Epithelial cell of esophagus (primary cell): ENCODE measurements around the gene MAPK8IP3.

ENCODE experiments used
- DNase-seq: peaks from one replicate; pipeline ENCODE4 v3.0.0; 2010; ENCODE audit warnings: low read depth
- H3K4me3 ChIP-seq: 2 replicates; pipeline ENCODE4 v1.5.1; 2011; ENCODE audit warnings: mild to moderate bottlenecking, low read length, control low read depth
- CTCF ChIP-seq: IDR thresholded peaks from 2 replicates; pipeline ENCODE4 v1.5.1; 2011; ENCODE audit warnings: low read depth, mild to moderate bottlenecking, low read length, control low read depth, inconsistent platforms; ENCODE audit not compliant: insufficient read depth; ENCODE audit errors: missing control alignments

Gene MAPK8IP3

DNA sequence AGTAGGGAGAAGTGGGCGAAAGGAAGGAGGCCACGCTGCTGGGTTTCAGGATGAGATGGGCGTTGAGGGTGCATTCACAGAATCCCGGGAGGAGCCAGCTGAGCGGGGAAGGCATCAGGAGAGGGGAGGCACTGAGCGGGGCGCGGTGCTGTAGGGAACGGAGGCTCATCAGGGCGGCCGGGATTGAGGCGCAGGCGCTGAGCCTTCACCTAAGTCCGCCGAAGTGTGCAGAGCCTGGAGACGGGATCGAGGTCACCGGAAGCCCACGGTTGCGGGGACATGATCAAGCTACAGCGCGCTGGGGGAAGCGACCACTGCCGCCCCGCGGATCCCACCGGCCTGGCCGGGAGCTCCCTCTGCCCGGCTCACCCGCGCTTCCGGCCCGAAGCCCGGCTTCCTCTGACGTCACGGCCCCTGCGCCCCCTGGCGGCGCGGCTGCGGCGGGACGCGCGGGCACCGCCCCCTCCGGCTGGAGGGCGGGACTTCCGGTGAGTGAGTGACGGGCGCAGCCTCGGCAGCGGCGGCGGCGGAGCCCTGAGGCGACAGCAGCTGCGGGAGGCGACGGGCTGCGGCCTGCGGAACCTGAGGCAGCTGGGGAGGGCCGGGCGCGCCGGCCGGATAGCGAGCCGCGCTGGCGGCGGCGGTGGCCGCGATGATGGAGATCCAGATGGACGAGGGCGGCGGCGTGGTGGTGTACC lies at the start of gene MAPK8IP3:
Gene MAPK8IP3, plus strand, starts transcription at position 508 of the 698 bp plus-strand sequence. Its CDS starts 145 bp downstream, at position 653.
- peak; percentile 30 for TF ChIP-seq CTCF
- H3K4me3 ChIP-seq: peak within 1 kb of the TSS; percentile 94
- DNase-seq: peak; percentile 91

DNA sequence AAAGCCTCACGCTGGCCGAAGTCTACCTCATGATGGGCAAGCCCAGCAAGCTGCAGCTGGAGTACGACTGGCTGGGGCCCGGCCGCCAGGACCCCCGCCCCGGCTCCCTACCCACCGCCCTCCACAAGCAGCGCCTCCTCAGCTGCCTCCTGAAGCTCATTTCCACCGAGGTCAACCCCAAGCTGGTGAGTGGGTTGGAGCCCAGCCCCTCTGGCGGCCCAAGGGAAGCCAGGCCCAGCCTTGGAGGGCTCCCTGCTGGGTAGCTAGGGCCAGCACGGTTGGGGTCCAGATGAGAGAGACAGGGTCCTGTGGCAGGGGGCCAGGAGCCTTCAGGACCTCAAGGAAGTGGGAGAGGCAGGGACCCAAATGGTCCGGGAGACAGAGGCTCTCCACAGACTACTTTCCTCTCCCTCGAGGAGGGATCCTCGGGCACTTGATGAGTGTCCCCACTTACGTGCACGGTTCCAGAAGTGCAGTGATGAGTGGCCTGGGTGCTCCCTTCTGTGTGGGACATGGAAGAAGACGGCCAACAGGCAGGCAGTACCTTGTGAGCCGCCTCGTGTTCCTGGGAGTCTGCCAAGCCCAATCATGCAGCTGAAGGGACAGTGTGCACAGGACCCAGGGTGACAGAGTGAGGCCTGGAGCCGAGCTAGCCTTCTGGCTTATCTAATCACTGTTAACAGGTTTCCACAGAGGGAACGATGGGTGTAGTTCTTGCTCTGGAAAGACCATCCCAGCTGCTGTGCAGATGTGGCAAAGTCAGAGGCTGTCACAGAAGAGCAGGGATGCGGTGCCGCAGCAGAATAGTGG lies 49.0 kb upstream of the MAPK8IP3 start:
- DNase-seq: no peak
- H3K4me3 ChIP-seq: no peak overlapping the region
- TF ChIP-seq CTCF: no peak

DNA sequence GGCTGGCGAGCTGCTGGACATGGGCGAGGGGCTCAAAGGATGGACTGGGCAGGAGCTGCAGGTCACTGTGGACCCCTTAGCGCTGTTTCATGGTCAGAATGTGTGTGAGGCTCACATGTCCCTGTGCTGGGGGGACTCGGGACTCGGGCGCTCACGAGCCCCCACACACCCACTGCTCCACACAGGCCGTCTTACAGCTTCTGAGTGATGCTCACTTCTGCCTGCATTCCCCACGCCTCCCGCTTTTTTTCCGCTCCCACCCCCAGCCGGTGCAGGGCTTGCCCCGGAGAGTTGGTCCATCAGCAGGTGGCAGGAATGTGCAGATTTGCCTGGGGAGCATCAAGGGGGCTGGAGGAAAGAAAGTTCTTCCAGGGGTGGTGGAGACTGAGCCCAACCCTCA lies 48.2 kb upstream of the MAPK8IP3 start:
- no peak for DNase-seq
- no peak for TF ChIP-seq CTCF
- H3K4me3 ChIP-seq: no peak overlapping the region

GRCh38 chr16:1659031-1659430 lies 47.0 kb upstream of the MAPK8IP3 start:
- DNase-seq: no peak
- no peak for TF ChIP-seq CTCF
- H3K4me3 ChIP-seq: no peak overlapping the region

GRCh38 chr16:1661826-1662225 lies 44.2 kb upstream of the MAPK8IP3 start:
- no peak for TF ChIP-seq CTCF
- DNase-seq: no peak
- no peak overlapping the region for H3K4me3 ChIP-seq

GRCh38 chr16:1662543-1662942 lies 43.5 kb upstream of the MAPK8IP3 start:
- DNase-seq: no peak
- TF ChIP-seq CTCF: no peak
- no peak overlapping the region for H3K4me3 ChIP-seq
